AG08396 (cell line): ENCODE data around the gene ZNF592.

Source experiments
- DNase-seq: peaks from one replicate; pipeline ENCODE4 v3.0.0; 2012; ENCODE audit warnings: low spot score, mixed read lengths

Gene ZNF592

GRCh38 chr15:84810073-84810840 lies 61.9 kb downstream of the ZNF592 start:
- DNase-seq: peak; percentile 62

GRCh38 chr15:84811151-84811550 lies 62.8 kb downstream of the ZNF592 start:
- DNase-seq: no peak

- no peak for DNase-seq
Observed at GRCh38 chr15:84811828-84812227, 63.4 kb downstream of the ZNF592 start.

GRCh38 chr15:84812842-84813241 lies 64.5 kb downstream of the ZNF592 start:
- DNase-seq: no peak

- no peak for DNase-seq
Observed at GRCh38 chr15:84813435-84813834, 65.0 kb downstream of the ZNF592 start.

GRCh38 chr15:84813931-84814330 lies 65.5 kb downstream of the ZNF592 start:
- DNase-seq: no peak

- DNase-seq: no peak
Observed at GRCh38 chr15:84814916-84815315, 66.5 kb downstream of the ZNF592 start.

- no peak for DNase-seq
Observed at GRCh38 chr15:84816694-84817465, 68.5 kb downstream of the ZNF592 start, which contains the start of gene ALPK3. ALPK3 (plus strand) TSS chr15:84817356; CDS start chr15:84817453, 97 bp downstream.

GRCh38 chr15:84817466-84818081 lies 69.2 kb downstream of the ZNF592 start:
- no peak for DNase-seq

GRCh38 chr15:84818261-84819131 lies 70.1 kb downstream of the ZNF592 start:
- no peak for DNase-seq

GRCh38 chr15:84819291-84819768 lies 70.9 kb downstream of the ZNF592 start:
- DNase-seq: no peak

GRCh38 chr15:84819791-84820190 lies 71.4 kb downstream of the ZNF592 start:
- DNase-seq: no peak

GRCh38 chr15:84821501-84822021 lies 73.2 kb downstream of the ZNF592 start:
- no peak for DNase-seq

- no peak for DNase-seq
Observed at GRCh38 chr15:84822653-84823281, 74.4 kb downstream of the ZNF592 start.

GRCh38 chr15:84823282-84823878 lies 75.0 kb downstream of the ZNF592 start:
- DNase-seq: no peak

- no peak for DNase-seq
Observed at GRCh38 chr15:84824260-84825007, 76.0 kb downstream of the ZNF592 start.

GRCh38 chr15:84826369-84826823 lies 78.0 kb downstream of the ZNF592 start:
- DNase-seq: no peak

GRCh38 chr15:84827246-84827645 lies 78.9 kb downstream of the ZNF592 start:
- no peak for DNase-seq

- no peak for DNase-seq
Observed at GRCh38 chr15:84828086-84828908, 79.9 kb downstream of the ZNF592 start.
